Measurements from ENCODE around the gene TMEM140. TPM values are rescaled to one million over a fixed set of nuclear protein-coding genes. Genes with fewer than 3 reads are reported as not detected.

The TMEM140 gene
- total and polyA plus RNA-seq, 9 of the 15 experiments (the other 6 are each of a cell fraction or from before 2014, with no cell fraction given): 0.03 to 0.82 (median 0.23) TPM

GRCh38 chr7:135170274-135170997 is 22.6 kb downstream of the TMEM140 start, which contains the start of gene CYREN (continued):
- TF ChIP-seq E2F1 (CRISPR knock-in tag; IDR thresholded peaks at IDR 0.05): peak; percentile 84
- TF ChIP-seq MAZ (CRISPR knock-in tag; conservative IDR thresholded peaks at IDR 0.05 in 1 of 2, IDR thresholded peaks at IDR 0.05 in 1 of 2): peak; percentile 97 to 99
- TF ChIP-seq, protein P1, sequence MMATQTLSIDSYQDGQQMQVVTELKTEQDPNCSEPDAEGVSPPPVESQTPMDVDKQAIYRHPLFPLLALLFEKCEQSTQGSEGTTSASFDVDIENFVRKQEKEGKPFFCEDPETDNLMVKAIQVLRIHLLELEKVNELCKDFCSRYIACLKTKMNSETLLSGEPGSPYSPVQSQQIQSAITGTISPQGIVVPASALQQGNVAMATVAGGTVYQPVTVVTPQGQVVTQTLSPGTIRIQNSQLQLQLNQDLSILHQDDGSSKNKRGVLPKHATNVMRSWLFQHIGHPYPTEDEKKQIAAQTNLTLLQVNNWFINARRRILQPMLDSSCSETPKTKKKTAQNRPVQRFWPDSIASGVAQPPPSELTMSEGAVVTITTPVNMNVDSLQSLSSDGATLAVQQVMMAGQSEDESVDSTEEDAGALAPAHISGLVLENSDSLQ (IDR thresholded peaks at IDR 0.05): peak; percentile 76
- TF ChIP-seq E4F1 (CRISPR knock-in tag; IDR thresholded peaks at IDR 0.05; ENCODE audit: borderline replicate concordance): no peak
- TF ChIP-seq, protein P2, sequence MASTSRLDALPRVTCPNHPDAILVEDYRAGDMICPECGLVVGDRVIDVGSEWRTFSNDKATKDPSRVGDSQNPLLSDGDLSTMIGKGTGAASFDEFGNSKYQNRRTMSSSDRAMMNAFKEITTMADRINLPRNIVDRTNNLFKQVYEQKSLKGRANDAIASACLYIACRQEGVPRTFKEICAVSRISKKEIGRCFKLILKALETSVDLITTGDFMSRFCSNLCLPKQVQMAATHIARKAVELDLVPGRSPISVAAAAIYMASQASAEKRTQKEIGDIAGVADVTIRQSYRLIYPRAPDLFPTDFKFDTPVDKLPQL (IDR thresholded peaks at IDR 0.05; ENCODE audit: extremely low read depth, insufficient read length): no peak
- TF ChIP-seq ZNF583 (CRISPR knock-in tag; IDR thresholded peaks at IDR 0.05): 0 out of 2 replicates have a peak, but pooled peaks have one; percentile 54
- TF ChIP-seq RBM15 (IDR thresholded peaks at IDR 0.05; ENCODE audit: insufficient read depth, low read length): peak; percentile 61; the same call in 1 of the 2 replicates
- peak; percentile 74 for TF ChIP-seq TRIM28 (IDR thresholded peaks at IDR 0.05)
- TF ChIP-seq RHOXF2B (CRISPR knock-in tag; conservative IDR thresholded peaks at IDR 0.05): 0 out of 2 replicates have a peak, but pooled peaks have one; percentile 5
- peak; percentile 91 for TF ChIP-seq ZBTB1 (CRISPR knock-in tag; IDR thresholded peaks at IDR 0.05; ENCODE audit: borderline replicate concordance, low read depth)
- peak; percentile 24; the same call in 1 of the 2 replicates for TF ChIP-seq RAD51 (IDR thresholded peaks at IDR 0.05; ENCODE audit: borderline replicate concordance, low read depth)
- TF ChIP-seq CHD4 (IDR thresholded peaks at IDR 0.05; ENCODE audit: insufficient read depth, insufficient replicate concordance, low read depth, low read length, poor library complexity, severe bottlenecking): no peak
- TF ChIP-seq MAFK (IDR thresholded peaks at IDR 0.05; ENCODE audit: low read length): no peak
- no peak for TF ChIP-seq CEBPZ (IDR thresholded peaks at IDR 0.05; ENCODE audit: borderline replicate concordance, low read depth, low read length)
- peak; percentile 97 for TF ChIP-seq CXXC5 (CRISPR knock-in tag; IDR thresholded peaks at IDR 0.05)
- TF ChIP-seq E2F3 (CRISPR knock-in tag; IDR thresholded peaks at IDR 0.05): peak; percentile 92
- peak; percentile 96 for TF ChIP-seq ELF2 (CRISPR knock-in tag; IDR thresholded peaks at IDR 0.05)
- no peak for TF ChIP-seq XRCC4 (IDR thresholded peaks at IDR 0.05; ENCODE audit: extremely low read depth, insufficient read depth, insufficient read length)

Measured in K562 (cell line).